Gastrocnemius medialis (tissue), 4 donors: ENCODE measurements around the gene CYBB. TPM values are rescaled to one million over a fixed set of nuclear protein-coding genes. Genes with fewer than 3 reads are reported as not detected.

ENCODE experiments used
- ATAC-seq, 2 donors: fragments of 150-250 bp; one replicate each; pipeline ENCODE4 v1.9.1; 2016
- DNase-seq, 2 donors: peaks; one replicate each; pipeline ENCODE4 v3.0.0-alpha.2; 2019
- H3K27ac ChIP-seq, 4 donors: fragments of 200-600 bp; sonication (generic); 1 replicate in 1 of 4; 2 replicates in 3 of 4; pipeline ENCODE4 v1.5.1; 2016 to 2018; ENCODE audit warnings: mild to moderate bottlenecking in 2 of 4, moderate library complexity in 1 of 4
- H3K27me3 ChIP-seq, 3 donors: fragments of 200-600 bp; sonication (generic) in 2 of 3; 1 replicate in 1 of 3; 2 replicates in 2 of 3; pipeline versions ENCODE4 v1.5.1 to v1.6.0; 2016 to 2019; ENCODE audit warnings: mild to moderate bottlenecking in 1 of 3, moderate library complexity in 1 of 3
- H3K36me3 ChIP-seq, 2 donors: fragments of 200-600 bp; sonication (generic) in 1 of 2; one replicate each; pipeline ENCODE4 v1.5.1; 2017 to 2018
- H3K4me1 ChIP-seq, 2 donors: fragments of 200-600 bp; sonication (generic) in 1 of 2; one replicate each; pipeline ENCODE4 v1.5.1; 2016 to 2017; ENCODE audit warnings: mild to moderate bottlenecking in 2 of 2
- H3K4me3 ChIP-seq, 4 donors: fragments of 200-600 bp; sonication (generic) in 3 of 4; 1 replicate in 1 of 4; 2 replicates in 3 of 4; pipeline ENCODE4 v1.5.1; 2016 to 2019; ENCODE audit warnings: mild to moderate bottlenecking in 2 of 4
- H3K9me3 ChIP-seq, 3 donors: fragments of 200-600 bp; sonication (generic) in 2 of 3; 1 replicate in 1 of 3; 2 replicates in 2 of 3; pipeline ENCODE4 v1.5.1; 2016 to 2019
- POLR2A ChIP-seq, 2 donors: fragments of 450-650 bp; IDR thresholded peaks; one replicate each; pipeline ENCODE4 v1.6.1; 2017; ENCODE audit warnings: antibody characterized with exemption in 2 of 2, mild to moderate bottlenecking in 2 of 2, moderate library complexity in 2 of 2
- in situ Hi-C, 4 donors: fragments of 200-750 bp; cut with MboI; loops; one replicate each; pipeline versions ENCODE4 v1.15.0 to v1.8.0; 2017; ENCODE audit warnings: low sequenced_read_pairs in 4 of 4
- intact Hi-C: fragments of 100-400 bp; cut with DNase I; formaldehyde crosslinking; loops from one replicate; pipeline ENCODE4 v1.15.1; 2023; ENCODE audit warnings: low total_unique reads
- total RNA-seq, 4 donors: library from RNA; depleted of rRNA; stranded (reverse); fragments of >200 nt; gene quantifications; one replicate each; pipeline versions ENCODE4 v1.1.0 to v1.2.3, GENCODE V29; 2016
- TF ChIP-seq, protein P1 (sequence below), 5 experiments: fragments of 450-650 bp in 3 of 5; fragments of 200-600 bp in 2 of 5; sonication (generic) in 2 of 5; IDR thresholded peaks in 4 of 5; conservative IDR thresholded peaks in 1 of 5; 1 replicate in 4 of 5; 2 replicates in 1 of 5; pipeline ENCODE4 v1.5.1; 2016 to 2019; ENCODE audit warnings: antibody characterized with exemption in 5 of 5, mild to moderate bottlenecking in 3 of 5, moderate library complexity in 3 of 5

Gene CYBB
- total RNA-seq, 4 donors from 2014 or later, result 1.8 to 6.7 (median 5.1) TPM

- H3K27me3 ChIP-seq, result no peaks in the 10 kb centered on the region
- no peaks in the 10 kb centered on the region for H3K36me3 ChIP-seq
- DNase-seq (no peak), ATAC-seq (no peak)
- in situ Hi-C loops (no loop called here), intact Hi-C loops (no loop called here)
- TF ChIP-seq POLR2A (IDR thresholded peaks at IDR 0.05), result no peak
- TF ChIP-seq, protein P1, sequence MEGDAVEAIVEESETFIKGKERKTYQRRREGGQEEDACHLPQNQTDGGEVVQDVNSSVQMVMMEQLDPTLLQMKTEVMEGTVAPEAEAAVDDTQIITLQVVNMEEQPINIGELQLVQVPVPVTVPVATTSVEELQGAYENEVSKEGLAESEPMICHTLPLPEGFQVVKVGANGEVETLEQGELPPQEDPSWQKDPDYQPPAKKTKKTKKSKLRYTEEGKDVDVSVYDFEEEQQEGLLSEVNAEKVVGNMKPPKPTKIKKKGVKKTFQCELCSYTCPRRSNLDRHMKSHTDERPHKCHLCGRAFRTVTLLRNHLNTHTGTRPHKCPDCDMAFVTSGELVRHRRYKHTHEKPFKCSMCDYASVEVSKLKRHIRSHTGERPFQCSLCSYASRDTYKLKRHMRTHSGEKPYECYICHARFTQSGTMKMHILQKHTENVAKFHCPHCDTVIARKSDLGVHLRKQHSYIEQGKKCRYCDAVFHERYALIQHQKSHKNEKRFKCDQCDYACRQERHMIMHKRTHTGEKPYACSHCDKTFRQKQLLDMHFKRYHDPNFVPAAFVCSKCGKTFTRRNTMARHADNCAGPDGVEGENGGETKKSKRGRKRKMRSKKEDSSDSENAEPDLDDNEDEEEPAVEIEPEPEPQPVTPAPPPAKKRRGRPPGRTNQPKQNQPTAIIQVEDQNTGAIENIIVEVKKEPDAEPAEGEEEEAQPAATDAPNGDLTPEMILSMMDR (IDR thresholded peaks at IDR 0.05 in 4 of 5, conservative IDR thresholded peaks at IDR 0.05 in 1 of 5), result no peak
- H3K4me3 ChIP-seq, result no peak overlapping the region
- H3K9me3 ChIP-seq, result no peaks in the 10 kb centered on the region
- no peak overlapping the region for H3K27ac ChIP-seq
- no peaks in the 10 kb centered on the region for H3K4me1 ChIP-seq
These were observed 7.0 kb downstream of the CYBB start for GRCh38 chrX:37786624-37787422.

DNA sequence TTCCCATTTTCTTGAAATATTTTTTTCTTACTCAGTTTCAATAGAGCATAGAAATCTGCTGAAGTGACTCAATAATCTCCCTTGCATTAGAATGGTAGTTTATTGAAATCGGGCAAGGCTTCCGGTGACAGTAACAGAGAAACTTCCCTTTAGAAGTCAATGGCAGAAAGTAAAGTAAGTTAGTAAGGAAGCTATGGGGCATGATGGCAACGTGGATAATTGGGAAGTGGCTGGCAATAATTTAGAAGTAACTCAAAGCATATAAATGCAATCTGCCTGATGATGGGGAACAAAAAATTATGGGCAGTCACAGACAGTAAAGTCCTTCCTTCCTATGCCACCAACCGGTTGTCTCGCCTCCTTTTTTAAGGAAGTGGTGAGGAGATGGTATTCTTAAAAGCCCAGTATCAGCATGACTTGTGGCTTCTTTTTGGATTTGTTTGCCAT lies 7.6 kb downstream of the CYBB start:
- Histone ChIP-seq H3K4me3 (no peak overlapping the region), H3K27ac (no peak overlapping the region), H3K27me3 (no peaks in the 10 kb centered on the region), H3K4me1 (no peaks in the 10 kb centered on the region), H3K36me3 (no peaks in the 10 kb centered on the region), H3K9me3 (no peaks in the 10 kb centered on the region)
- intact Hi-C loops (no loop called here), in situ Hi-C loops (no loop called here)
- no peak for TF ChIP-seq POLR2A (IDR thresholded peaks at IDR 0.05)
- TF ChIP-seq, protein P1 (IDR thresholded peaks at IDR 0.05 in 4 of 5, conservative IDR thresholded peaks at IDR 0.05 in 1 of 5), result no peak
- no peak for ATAC-seq
- no peak for DNase-seq

- ATAC-seq, result no peak
- Histone ChIP-seq H3K4me3 (no peak overlapping the region), H3K36me3 (no peaks in the 10 kb centered on the region), H3K9me3 (no peaks in the 10 kb centered on the region), H3K27ac (no peak overlapping the region), H3K4me1 (no peaks in the 10 kb centered on the region), H3K27me3 (no peaks in the 10 kb centered on the region)
- DNase-seq, result no peak
- in situ Hi-C loops (no loop called here), intact Hi-C loops (no loop called here)
- TF ChIP-seq, protein P1 (IDR thresholded peaks at IDR 0.05 in 4 of 5, conservative IDR thresholded peaks at IDR 0.05 in 1 of 5), result no peak
- no peak for TF ChIP-seq POLR2A (IDR thresholded peaks at IDR 0.05)
These were observed 16.5 kb downstream of the CYBB start for GRCh38 chrX:37796310-37796709.

GRCh38 chrX:37796805-37797204 lies 16.9 kb downstream of the CYBB start:
- H3K36me3 ChIP-seq, result no peaks in the 10 kb centered on the region
- DNase-seq, result peak in 1 of 2 donors; percentile 17
- H3K9me3 ChIP-seq, result no peaks in the 10 kb centered on the region
- H3K27ac ChIP-seq, result no peak overlapping the region
- no peak for TF ChIP-seq POLR2A (IDR thresholded peaks at IDR 0.05)
- TF ChIP-seq, protein P1 (IDR thresholded peaks at IDR 0.05 in 4 of 5, conservative IDR thresholded peaks at IDR 0.05 in 1 of 5), result no peak
- no peaks in the 10 kb centered on the region for H3K27me3 ChIP-seq
- in situ Hi-C loops (no loop called here), intact Hi-C loops (no loop called here)
- H3K4me1 ChIP-seq, result no peaks in the 10 kb centered on the region
- ATAC-seq, result no peak
- no peak overlapping the region for H3K4me3 ChIP-seq
